ENCODE results near the gene CAPRIN1. TPM values are rescaled to one million over a fixed set of nuclear protein-coding genes. Genes with fewer than 3 reads are reported as not detected.

Gene CAPRIN1
- 100 to 1,000 TPM; 151 to 188 (median 159) TPM for total RNA-seq
- 10 to 100 TPM; 44.9 to 67.0 (median 65.4) TPM for polyA plus RNA-seq
- long read RNA-seq, donor 1, full-length matches to known transcripts, result 19 of 47 reads
- long read RNA-seq, donor 1, partial matches to known transcripts, result 28 of 47 reads
- long read RNA-seq, donor 1, other reads (novel, unspliced or antisense), result 0 of 47 reads
- long read RNA-seq, donor 2, full-length matches to known transcripts, result 15 of 20 reads
- long read RNA-seq, donor 2, partial matches to known transcripts, result 5 of 20 reads
- long read RNA-seq, donor 2, other reads (novel, unspliced or antisense), result 0 of 20 reads

DNA sequence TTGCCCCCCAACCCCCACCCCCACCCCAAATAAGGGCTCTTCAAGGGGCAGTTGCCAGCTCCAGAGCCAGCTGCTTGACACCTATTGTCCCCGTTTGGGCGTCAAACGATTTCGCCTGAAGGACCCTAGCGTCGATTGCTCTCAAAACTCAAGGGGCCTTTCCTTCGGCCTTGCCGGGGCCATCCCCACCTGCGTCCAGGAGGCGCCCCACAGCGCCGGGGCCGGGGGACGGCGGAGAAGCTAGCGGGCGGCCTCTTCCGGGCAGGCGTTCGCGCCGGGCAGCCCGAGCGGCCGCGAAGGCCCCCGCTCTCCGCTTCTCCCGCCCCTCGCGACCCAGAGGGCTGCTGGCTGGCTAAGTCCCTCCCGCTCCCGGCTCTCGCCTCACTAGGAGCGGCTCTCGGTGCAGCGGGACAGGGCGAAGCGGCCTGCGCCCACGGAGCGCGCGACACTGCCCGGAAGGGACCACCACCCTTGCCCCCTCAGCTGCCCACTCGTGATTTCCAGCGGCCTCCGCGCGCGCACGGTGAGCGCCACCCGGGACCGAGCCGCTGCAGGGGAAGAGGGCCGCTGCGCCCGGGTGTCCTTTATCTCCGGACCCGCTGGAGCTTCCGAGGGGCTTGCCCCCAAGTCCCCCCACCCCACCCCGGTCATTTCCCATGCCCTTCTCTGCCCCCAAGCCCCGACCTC, at the start of gene CAPRIN1:
TSS of gene CAPRIN1 (plus strand) at position 383 of the 687 bp plus-strand sequence. CDS start 690 bp downstream, outside the sequence.
- no peaks in the 10 kb centered on the region for H3K27me3 ChIP-seq (replicated peaks in 1 of 7)
- H3K4me3 ChIP-seq, result peak within 1 kb of the TSS; percentile 84 to 100 (median 98)
- peak; percentile 98 for DNase-seq
- intact Hi-C loops (cut with DNase I; ENCODE audit: low total_unique reads), result loop anchor here (5.0 kb wide), 1 partner anchor 46 kb away; no protein-coding TSS in a partner anchor
- peak within 1 kb of the TSS; percentile 98 to 99 (median 99) for H3K27ac ChIP-seq
- peaks cover 30 to 54% (median 42%) of the 10 kb centered on the region in 6 donors for H3K4me1 ChIP-seq
- peak; percentile 92 to 93 (median 92) for TF ChIP-seq POLR2AphosphoS5 (IDR thresholded peaks at IDR 0.05)
- TF ChIP-seq, protein P1, sequence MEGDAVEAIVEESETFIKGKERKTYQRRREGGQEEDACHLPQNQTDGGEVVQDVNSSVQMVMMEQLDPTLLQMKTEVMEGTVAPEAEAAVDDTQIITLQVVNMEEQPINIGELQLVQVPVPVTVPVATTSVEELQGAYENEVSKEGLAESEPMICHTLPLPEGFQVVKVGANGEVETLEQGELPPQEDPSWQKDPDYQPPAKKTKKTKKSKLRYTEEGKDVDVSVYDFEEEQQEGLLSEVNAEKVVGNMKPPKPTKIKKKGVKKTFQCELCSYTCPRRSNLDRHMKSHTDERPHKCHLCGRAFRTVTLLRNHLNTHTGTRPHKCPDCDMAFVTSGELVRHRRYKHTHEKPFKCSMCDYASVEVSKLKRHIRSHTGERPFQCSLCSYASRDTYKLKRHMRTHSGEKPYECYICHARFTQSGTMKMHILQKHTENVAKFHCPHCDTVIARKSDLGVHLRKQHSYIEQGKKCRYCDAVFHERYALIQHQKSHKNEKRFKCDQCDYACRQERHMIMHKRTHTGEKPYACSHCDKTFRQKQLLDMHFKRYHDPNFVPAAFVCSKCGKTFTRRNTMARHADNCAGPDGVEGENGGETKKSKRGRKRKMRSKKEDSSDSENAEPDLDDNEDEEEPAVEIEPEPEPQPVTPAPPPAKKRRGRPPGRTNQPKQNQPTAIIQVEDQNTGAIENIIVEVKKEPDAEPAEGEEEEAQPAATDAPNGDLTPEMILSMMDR (IDR thresholded peaks at IDR 0.05 in 8 of 11, conservative IDR thresholded peaks at IDR 0.05 in 3 of 11), result peak in 3 of 11 experiments; percentile 13 to 41 (median 20)
- no peak for TF ChIP-seq POLR2A (IDR thresholded peaks at IDR 0.05)
- 0 to 1% (median 1%) methylated on average over 30 to 64 of the region's 64 CpGs for WGBS, 5 donors
- peaks cover 0 to 19% (median 4%) of the 10 kb centered on the region in 6 donors for H3K36me3 ChIP-seq
- H3K9me3 ChIP-seq, result no peaks in the 10 kb centered on the region

DNA sequence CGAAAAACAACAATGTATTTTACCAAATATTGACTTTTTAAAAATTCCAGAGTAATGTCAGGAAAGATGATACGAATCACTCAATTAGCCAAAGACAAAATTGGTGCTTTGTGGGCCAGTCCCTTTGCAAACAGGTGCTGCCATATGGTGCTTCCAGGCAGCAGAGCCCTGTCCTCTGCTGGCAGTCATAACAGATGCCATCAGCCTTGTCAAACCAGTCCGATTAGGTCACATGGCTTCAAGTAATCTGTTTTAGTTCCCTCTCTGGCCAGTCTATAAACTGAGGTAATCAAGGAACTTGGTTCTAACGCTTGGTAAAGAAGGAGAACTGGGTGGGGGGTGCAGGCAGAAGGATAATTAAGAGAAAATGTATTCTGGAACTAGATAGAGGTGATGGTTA, 49.1 kb upstream of the CAPRIN1 start:
- Histone ChIP-seq H3K9me3 (no peaks in the 10 kb centered on the region), H3K4me1 (peaks cover 0 to 4% (median 2%) of the 10 kb centered on the region in 6 donors), H3K27me3 (replicated peaks in 1 of 7) (peaks cover 0 to 28% (median 0%) of the 10 kb centered on the region in 7 donors), H3K36me3 (no peaks in the 10 kb centered on the region), H3K27ac (no peak overlapping the region), H3K4me3 (no peak overlapping the region)
- no peak for DNase-seq
- intact Hi-C loops (cut with DNase I; ENCODE audit: low total_unique reads), result no loop called here
- 62 to 83% (median 75%) methylated on average over 4 of the region's 4 CpGs for WGBS, 5 donors
- TF ChIP-seq POLR2A (IDR thresholded peaks at IDR 0.05) (no peak), POLR2AphosphoS5 (IDR thresholded peaks at IDR 0.05) (no peak)
- TF ChIP-seq, protein P1 (IDR thresholded peaks at IDR 0.05 in 8 of 11, conservative IDR thresholded peaks at IDR 0.05 in 3 of 11), result no peak

- H3K4me3 ChIP-seq, result no peak overlapping the region
- peaks cover 0 to 28% (median 0%) of the 10 kb centered on the region in 7 donors for H3K27me3 ChIP-seq (replicated peaks in 1 of 7)
- no peak overlapping the region for H3K27ac ChIP-seq
- no peak for TF ChIP-seq POLR2AphosphoS5 (IDR thresholded peaks at IDR 0.05)
- no peak for TF ChIP-seq POLR2A (IDR thresholded peaks at IDR 0.05)
- TF ChIP-seq, protein P1 (IDR thresholded peaks at IDR 0.05 in 8 of 11, conservative IDR thresholded peaks at IDR 0.05 in 3 of 11), result no peak
- H3K36me3 ChIP-seq, result no peaks in the 10 kb centered on the region
- 93 to 97% (median 94%) methylated on average over 3 of the region's 3 CpGs for WGBS, 5 donors
- H3K9me3 ChIP-seq, result no peaks in the 10 kb centered on the region
- intact Hi-C loops (cut with DNase I; ENCODE audit: low total_unique reads), result no loop called here
- DNase-seq, result no peak
- H3K4me1 ChIP-seq, result no peaks in the 10 kb centered on the region
Measured at GRCh38 chr11:34004236-34004635, 47.3 kb upstream of the CAPRIN1 start.

DNA sequence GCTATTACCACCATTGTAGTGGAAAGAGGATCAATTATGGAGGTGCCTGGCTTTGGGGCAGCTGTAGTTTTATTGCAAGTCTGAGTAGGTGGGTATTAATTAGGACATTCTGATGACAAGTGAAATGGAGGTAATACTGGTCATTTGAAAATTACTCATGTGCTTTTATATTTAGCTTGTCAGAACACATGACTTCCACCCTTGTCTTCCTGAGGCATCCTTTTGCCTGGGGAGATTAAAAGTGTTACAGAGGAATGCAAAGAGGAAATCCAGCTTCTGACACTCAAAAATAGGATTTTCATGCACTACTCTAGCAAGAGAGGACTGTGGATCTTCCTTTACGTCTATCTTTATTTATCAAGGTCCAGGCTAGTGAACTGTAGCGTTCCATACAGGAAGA, 44.7 kb upstream of the CAPRIN1 start:
- H3K4me1 ChIP-seq, result no peaks in the 10 kb centered on the region
- TF ChIP-seq, protein P1 (IDR thresholded peaks at IDR 0.05 in 8 of 11, conservative IDR thresholded peaks at IDR 0.05 in 3 of 11), result no peak
- TF ChIP-seq POLR2AphosphoS5 (IDR thresholded peaks at IDR 0.05) (no peak), POLR2A (IDR thresholded peaks at IDR 0.05) (no peak)
- DNase-seq, result no peak
- no peaks in the 10 kb centered on the region for H3K9me3 ChIP-seq
- H3K4me3 ChIP-seq, result no peak overlapping the region
- H3K36me3 ChIP-seq, result no peaks in the 10 kb centered on the region
- intact Hi-C loops (cut with DNase I; ENCODE audit: low total_unique reads), result no loop called here
- WGBS, 5 donors, result 31 to 68% (median 52%) methylated on average over 2 of the region's 2 CpGs
- H3K27me3 ChIP-seq (replicated peaks in 1 of 7), result peaks cover 0 to 24% (median 0%) of the 10 kb centered on the region in 7 donors
- H3K27ac ChIP-seq, result no peak overlapping the region
